Tibial nerve (tissue), 4 donors: ENCODE results near the gene PDSS2. TPM values are rescaled to one million over a fixed set of nuclear protein-coding genes. Genes with fewer than 3 reads are reported as not detected.

Source experiments
- DNase-seq, 2 donors: peaks; one replicate each; pipeline ENCODE4 v3.0.0-alpha.2; 2019; ENCODE audit warnings: low spot score in 2 of 2
- H3K27ac ChIP-seq, 4 donors: fragments of 200-600 bp; sonication (generic) in 3 of 4; one replicate each; pipeline ENCODE4 v1.5.1; 2017 to 2019; ENCODE audit warnings: mild to moderate bottlenecking in 1 of 4
- H3K27me3 ChIP-seq, 2 donors: fragments of 200-600 bp; sonication (generic) in 1 of 2; one replicate each; pipeline versions ENCODE4 v1.5.1 to v1.6.0; 2017 to 2019
- H3K36me3 ChIP-seq, 3 donors: fragments of 200-600 bp; sonication (generic); one replicate each; pipeline ENCODE4 v1.5.1; 2018 to 2019
- H3K4me1 ChIP-seq, 4 donors: fragments of 200-600 bp; sonication (generic) in 3 of 4; one replicate each; pipeline ENCODE4 v1.5.1; 2017 to 2019
- H3K4me3 ChIP-seq, 4 donors: fragments of 200-600 bp; sonication (generic) in 3 of 4; one replicate each; pipeline ENCODE4 v1.5.1; 2017 to 2019; ENCODE audit warnings: mild to moderate bottlenecking in 1 of 4, moderate library complexity in 1 of 4
- H3K9me3 ChIP-seq, 4 donors: fragments of 200-600 bp; sonication (generic) in 3 of 4; one replicate each; pipeline ENCODE4 v1.5.1; 2017 to 2019
- CTCF ChIP-seq, 5 experiments: fragments of 200-600 bp in 3 of 5; fragments of 450-650 bp in 2 of 5; sonication (generic) in 3 of 5; IDR thresholded peaks; one replicate each; pipeline ENCODE4 v1.5.1; 2016 to 2019; ENCODE audit warnings: antibody characterized with exemption in 5 of 5, mild to moderate bottlenecking in 3 of 5, moderate library complexity in 2 of 5
- EP300 ChIP-seq, 2 donors: sonication (generic); formaldehyde crosslinking; IDR thresholded peaks; one replicate each; pipeline ENCODE4 v1.6.1; 2017; ENCODE audit warnings: antibody characterized with exemption in 2 of 2, mild to moderate bottlenecking in 1 of 2
- POLR2A ChIP-seq, 2 donors: fragments of 450-650 bp; IDR thresholded peaks; one replicate each; pipeline ENCODE4 v1.6.1; 2017; ENCODE audit warnings: antibody characterized with exemption in 2 of 2, mild to moderate bottlenecking in 2 of 2, moderate library complexity in 2 of 2
- WGBS, 2 donors: methylation state at CpG; one replicate each; pipeline ENCODE4 v1.1.5; 2018; 5-methylcytosine and 5-hydroxymethylcytosine counted together
- total RNA-seq, 4 donors: library from RNA; depleted of rRNA; stranded (reverse); fragments of >200 nt; gene quantifications; one replicate each; pipeline ENCODE4 v1.1.0, GENCODE V29; 2016

The PDSS2 gene, protein sequence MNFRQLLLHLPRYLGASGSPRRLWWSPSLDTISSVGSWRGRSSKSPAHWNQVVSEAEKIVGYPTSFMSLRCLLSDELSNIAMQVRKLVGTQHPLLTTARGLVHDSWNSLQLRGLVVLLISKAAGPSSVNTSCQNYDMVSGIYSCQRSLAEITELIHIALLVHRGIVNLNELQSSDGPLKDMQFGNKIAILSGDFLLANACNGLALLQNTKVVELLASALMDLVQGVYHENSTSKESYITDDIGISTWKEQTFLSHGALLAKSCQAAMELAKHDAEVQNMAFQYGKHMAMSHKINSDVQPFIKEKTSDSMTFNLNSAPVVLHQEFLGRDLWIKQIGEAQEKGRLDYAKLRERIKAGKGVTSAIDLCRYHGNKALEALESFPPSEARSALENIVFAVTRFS
- 1 to 10 TPM; 8.2 to 9.4 (median 8.6) TPM for total RNA-seq

- Histone ChIP-seq H3K27me3 (no peaks in the 10 kb centered on the region), H3K9me3 (no peaks in the 10 kb centered on the region), H3K4me3 (peak within 1 kb of the TSS; percentile 51 to 82 (median 66)), H3K36me3 (no peaks in the 10 kb centered on the region), H3K4me1 (peaks cover 0 to 22% (median 0%) of the 10 kb centered on the region in 4 donors), H3K27ac (peak within 1 kb of the TSS; percentile 81 to 88 (median 82))
- 0 to 1% methylated on average over 21 to 38 of the region's 46 CpGs for WGBS, 2 donors
- peak; percentile 97 to 99 for DNase-seq
- TF ChIP-seq CTCF (IDR thresholded peaks at IDR 0.05) (peak in 2 of 5 experiments; percentile 9 to 34), EP300 (IDR thresholded peaks at IDR 0.05) (peak in 1 of 2 donors; percentile 92), POLR2A (IDR thresholded peaks at IDR 0.05) (peak; percentile 37 to 71)
Measured at GRCh38 chr6:107459283-107460082, at the start of gene PDSS2. Gene PDSS2, minus strand, starts transcription at chr6:107459564. Its CDS starts 279 bp downstream, at chr6:107459285.

- H3K27ac ChIP-seq = no peak overlapping the region
- peaks cover 0 to 9% (median 0%) of the 10 kb centered on the region in 4 donors for H3K4me1 ChIP-seq
- WGBS, 2 donors = 83 to 92% methylated on average over 1 of the region's 1 CpG
Measured at GRCh38 chr6:107506145-107506544, 46.8 kb upstream of the PDSS2 start.

GRCh38 chr6:107504270-107505026, 45.1 kb upstream of the PDSS2 start:
- Histone ChIP-seq H3K27ac (no peak overlapping the region), H3K36me3 (no peaks in the 10 kb centered on the region), H3K9me3 (no peaks in the 10 kb centered on the region), H3K27me3 (no peaks in the 10 kb centered on the region), H3K4me1 (peaks cover 0 to 4% (median 0%) of the 10 kb centered on the region in 4 donors), H3K4me3 (no peak overlapping the region)
- 72 to 77% methylated on average over 4 of the region's 4 CpGs for WGBS, 2 donors
- no peak for DNase-seq
- TF ChIP-seq POLR2A (IDR thresholded peaks at IDR 0.05) (no peak), EP300 (IDR thresholded peaks at IDR 0.05) (no peak), CTCF (IDR thresholded peaks at IDR 0.05) (no peak)

More at GRCh38 chr6:107506145-107506544, 46.8 kb upstream of the PDSS2 start:
- no peak for DNase-seq
- Histone ChIP-seq H3K9me3 (no peaks in the 10 kb centered on the region), H3K4me3 (no peak overlapping the region), H3K36me3 (no peaks in the 10 kb centered on the region), H3K27me3 (no peaks in the 10 kb centered on the region)
- no peak for TF ChIP-seq POLR2A (IDR thresholded peaks at IDR 0.05)

GRCh38 chr6:107496892-107497684, 37.7 kb upstream of the PDSS2 start:
- Histone ChIP-seq H3K4me3 (no peak overlapping the region), H3K9me3 (no peaks in the 10 kb centered on the region), H3K27me3 (no peaks in the 10 kb centered on the region), H3K4me1 (peaks cover 0 to 49% (median 18%) of the 10 kb centered on the region in 4 donors), H3K27ac (peak overlapping the region in 1 of 4 donors; percentile 50), H3K36me3 (no peaks in the 10 kb centered on the region)
- 95 to 98% methylated on average over 1 of the region's 1 CpG for WGBS, 2 donors
- TF ChIP-seq POLR2A (IDR thresholded peaks at IDR 0.05) (no peak), EP300 (IDR thresholded peaks at IDR 0.05) (no peak)
- DNase-seq = no peak

GRCh38 chr6:107495971-107496370, 36.6 kb upstream of the PDSS2 start:
- no peak overlapping the region for H3K4me3 ChIP-seq
- peak overlapping the region in 2 of 4 donors; percentile 55 to 70 for H3K27ac ChIP-seq
- H3K4me1 ChIP-seq = peaks cover 0 to 61% (median 26%) of the 10 kb centered on the region in 4 donors
- H3K36me3 ChIP-seq = no peaks in the 10 kb centered on the region
- no peaks in the 10 kb centered on the region for H3K9me3 ChIP-seq
- H3K27me3 ChIP-seq = no peaks in the 10 kb centered on the region
- WGBS, 2 donors = 63 to 64% methylated on average over 2 of the region's 2 CpGs
- DNase-seq = no peak
- TF ChIP-seq CTCF (IDR thresholded peaks at IDR 0.05) (no peak), POLR2A (IDR thresholded peaks at IDR 0.05) (no peak), EP300 (IDR thresholded peaks at IDR 0.05) (no peak)
